ENCODE data around the gene TMX2. TPM values are rescaled to one million over a fixed set of nuclear protein-coding genes. Genes with fewer than 3 reads are reported as not detected.

TMX2 gene
- total RNA-seq, 1 experiment from 2014 or later, result 151 TPM

GRCh38 chr11:57787920-57788702 lies 75.7 kb downstream of the TMX2 start:
- H3K9me3 ChIP-seq (ENCODE audit: control insufficient read depth, insufficient read depth, low read depth, low read length), result no peaks in the 10 kb centered on the region
- H3K27ac ChIP-seq (ENCODE audit: low read length), result peak overlapping the region; percentile 57
- intact Hi-C loops (cut with micrococcal nuclease; ENCODE audit: unreplicated experiment), result no loop called here
- ATAC-seq (no peak), DNase-seq (ENCODE audit: low read depth, low spot score) (no peak)
- H3K4me1 ChIP-seq (ENCODE audit: control insufficient read depth, insufficient read depth, low read length), result peaks cover 55% of the 10 kb centered on the region
- in situ Hi-C loops (cut with HindIII; ENCODE audit: low pct_unique_long_range_greater_than_20kb, low sequenced_read_pairs), result no loop called here
- no peak for TF ChIP-seq SIN3A (IDR thresholded peaks at IDR 0.05; ENCODE audit: borderline replicate concordance, insufficient read depth, low read depth, low read length)
- TF ChIP-seq REST (IDR thresholded peaks at IDR 0.05; ENCODE audit: insufficient read depth in 1 of 2, low read depth in 2 of 2, low read length in 1 of 2), result no peak
- TF ChIP-seq TCF7L2 (IDR thresholded peaks at IDR 0.05; ENCODE audit: low read depth, low read length), result no peak
- no peak for TF ChIP-seq POLR2AphosphoS5 (IDR thresholded peaks at IDR 0.05; ENCODE audit: low read depth, low read length)
- no peak for TF ChIP-seq CTCF (IDR thresholded peaks at IDR 0.05)
- no peaks in the 10 kb centered on the region; the same call in 1 of the 2 replicates for H3K36me3 ChIP-seq (ENCODE audit: control insufficient read depth, insufficient read depth, low read length)
- ChIA-PET POLR2A (interaction anchor here (0.6 to 0.9 kb wide), 2 partner anchors 10 to 26 kb away, joined by 3 read pairs; partner anchors contain the start of gene CTNND1), CTCF (no interaction called here)
- BruUV-seq (replicated peaks), result no TSS peak
- H3K27me3 ChIP-seq (ENCODE audit: control insufficient read depth, insufficient read depth, low read length), result no peaks in the 10 kb centered on the region
- H3K4me3 ChIP-seq (ENCODE audit: low read depth in 2 of 2, low read length in 2 of 2), result no peak overlapping the region

DNA sequence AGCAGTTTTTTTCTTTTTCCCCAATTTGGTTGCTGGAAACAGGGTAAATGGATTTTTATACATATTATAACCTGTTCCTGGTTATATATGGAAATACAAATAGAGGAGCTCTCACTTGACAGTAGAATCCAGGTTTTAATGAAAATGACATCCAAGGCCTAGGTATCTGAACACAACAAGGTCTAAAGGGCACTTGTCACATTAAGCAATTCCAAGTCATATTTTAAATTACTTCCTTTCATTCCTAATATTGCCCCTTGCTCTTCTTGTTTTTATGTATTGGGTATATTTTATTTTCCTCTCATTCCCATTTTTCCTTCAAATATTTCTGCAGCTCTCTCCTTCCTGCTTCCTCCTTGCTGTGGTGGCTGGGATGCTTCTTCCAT lies 76.3 kb downstream of the TMX2 start:
- Histone ChIP-seq H3K36me3 (ENCODE audit: control insufficient read depth, insufficient read depth, low read length) (no peaks in the 10 kb centered on the region; the same call in 1 of the 2 replicates), H3K27me3 (ENCODE audit: control insufficient read depth, insufficient read depth, low read length) (no peaks in the 10 kb centered on the region), H3K4me3 (ENCODE audit: low read depth in 2 of 2, low read length in 2 of 2) (no peak overlapping the region), H3K9me3 (ENCODE audit: control insufficient read depth, insufficient read depth, low read depth, low read length) (no peaks in the 10 kb centered on the region), H3K4me1 (ENCODE audit: control insufficient read depth, insufficient read depth, low read length) (peaks cover 59% of the 10 kb centered on the region), H3K27ac (ENCODE audit: low read length) (no peak overlapping the region)
- BruUV-seq (replicated peaks), result no TSS peak
- TF ChIP-seq REST (IDR thresholded peaks at IDR 0.05; ENCODE audit: insufficient read depth in 1 of 2, low read depth in 2 of 2, low read length in 1 of 2), result no peak
- no peak for TF ChIP-seq TCF7L2 (IDR thresholded peaks at IDR 0.05; ENCODE audit: low read depth, low read length)
- TF ChIP-seq SIN3A (IDR thresholded peaks at IDR 0.05; ENCODE audit: borderline replicate concordance, insufficient read depth, low read depth, low read length), result no peak
- TF ChIP-seq POLR2AphosphoS5 (IDR thresholded peaks at IDR 0.05; ENCODE audit: low read depth, low read length), result no peak
- no peak for TF ChIP-seq CTCF (IDR thresholded peaks at IDR 0.05)
- ChIA-PET POLR2A (interaction anchor here (0.6 to 0.9 kb wide), 2 partner anchors 10 to 27 kb away, joined by 3 read pairs; partner anchors contain the start of gene CTNND1), CTCF (no interaction called here)
- DNase-seq (ENCODE audit: low read depth, low spot score) (no peak), ATAC-seq (no peak)
- intact Hi-C loops (cut with micrococcal nuclease; ENCODE audit: unreplicated experiment), result no loop called here
- in situ Hi-C loops (cut with HindIII; ENCODE audit: low pct_unique_long_range_greater_than_20kb, low sequenced_read_pairs), result no loop called here
